GM18868 (cell line): ENCODE measurements around the gene NUFIP1.
A peak's percentile ranks its signal among the peaks of the same experiment; 100 is the strongest.
"Not testable (repeated sequence)": the region's sequence is repeated elsewhere in the genome, so short reads cannot be mapped to it uniquely, and the experiment has no call there.

ENCODE experiments used
- ATAC-seq: cut with Tn5 transposase; IDR thresholded peaks from one replicate; pipeline ENCODE4 v1.9.1; 2021; ENCODE audit warnings: mild to moderate bottlenecking, moderate library complexity; ENCODE audit not compliant: unreplicated experiment

NUFIP1 gene

GRCh38 chr13:44989071-44989889 lies at the start of gene NUFIP1, which contains the start of gene GPALPP1:
TSS of gene NUFIP1 (minus strand) at chr13:44989471. CDS start at chr13:44989436, 35 bp downstream.
TSS of gene GPALPP1 (plus strand) at chr13:44989538. CDS start at chr13:44989655, 117 bp downstream.
- ATAC-seq: peak; percentile 99

GRCh38 chr13:45036206-45036605 lies 46.9 kb upstream of the NUFIP1 start:
- no peak for ATAC-seq

GRCh38 chr13:45034342-45034741 lies 45.1 kb upstream of the NUFIP1 start:
- no peak for ATAC-seq

GRCh38 chr13:45024847-45025246 lies 35.6 kb upstream of the NUFIP1 start:
- no peak for ATAC-seq

GRCh38 chr13:45021250-45021649 lies 32.0 kb upstream of the NUFIP1 start:
- ATAC-seq: no peak

GRCh38 chr13:45019981-45020380 lies 30.7 kb upstream of the NUFIP1 start:
- not testable (repeated sequence) for ATAC-seq

GRCh38 chr13:45016792-45017425 lies 27.6 kb upstream of the NUFIP1 start:
- ATAC-seq: no peak

- ATAC-seq: no peak
Measured at GRCh38 chr13:45015300-45015699, 26.0 kb upstream of the NUFIP1 start.

- ATAC-seq: no peak
Measured at GRCh38 chr13:45011198-45011597, 21.9 kb upstream of the NUFIP1 start.

- no peak for ATAC-seq
Measured at GRCh38 chr13:45007823-45008222, 18.6 kb upstream of the NUFIP1 start.

- ATAC-seq: no peak
Measured at GRCh38 chr13:45007225-45007624, 18.0 kb upstream of the NUFIP1 start.

- ATAC-seq: no peak
Measured at GRCh38 chr13:45004096-45004495, 14.8 kb upstream of the NUFIP1 start.

GRCh38 chr13:45003417-45003816 lies 14.1 kb upstream of the NUFIP1 start:
- no peak for ATAC-seq

GRCh38 chr13:44989941-44990340 lies 670 bp upstream of the NUFIP1 start:
- ATAC-seq: peak; percentile 8

GRCh38 chr13:44978328-44978727 lies 10.9 kb downstream of the NUFIP1 start:
- no peak for ATAC-seq

- ATAC-seq: no peak
Measured at GRCh38 chr13:44976949-44977583, 12.2 kb downstream of the NUFIP1 start.

GRCh38 chr13:44976196-44976595 lies 13.1 kb downstream of the NUFIP1 start:
- no peak for ATAC-seq

- peak; percentile 47 for ATAC-seq
Measured at GRCh38 chr13:44974056-44974793, 15.0 kb downstream of the NUFIP1 start.

GRCh38 chr13:44972956-44973581 lies 16.2 kb downstream of the NUFIP1 start:
- no peak for ATAC-seq
